Hepatocyte (in vitro differentiated cells): ENCODE data around the gene FDXACB1. TPM values are rescaled to one million over a fixed set of nuclear protein-coding genes. Genes with fewer than 3 reads are reported as not detected.

Experiments used
- DNase-seq: peaks from one replicate; pipeline ENCODE4 v3.0.0-alpha.2; 2016; ENCODE audit warnings: low spot score
- H2AFZ ChIP-seq: fragments of 200-600 bp; sonication (generic); 2 replicates; pipeline ENCODE4 v1.6.0; 2016; ENCODE audit warnings: antibody characterized with exemption, mild to moderate bottlenecking
- H3K27ac ChIP-seq: fragments of 200-600 bp; sonication (generic); 2 replicates; pipeline ENCODE4 v1.5.1; 2016; ENCODE audit warnings: mild to moderate bottlenecking
- H3K27me3 ChIP-seq: fragments of 200-600 bp; sonication (generic); 2 replicates; pipeline ENCODE4 v1.6.1; 2016
- H3K36me3 ChIP-seq: fragments of 200-600 bp; sonication (generic); replicated peaks from 2 replicates; pipeline ENCODE4 v1.5.1; 2016; ENCODE audit warnings: low read depth; ENCODE audit not compliant: insufficient read depth
- H3K4me1 ChIP-seq: fragments of 200-600 bp; sonication (generic); 2 replicates; pipeline ENCODE4 v1.5.1; 2016; ENCODE audit warnings: mild to moderate bottlenecking, moderate library complexity; ENCODE audit not compliant: insufficient read depth
- H3K4me2 ChIP-seq: fragments of 200-600 bp; sonication (generic); 2 replicates; pipeline ENCODE4 v1.6.0; 2016
- H3K4me3 ChIP-seq: fragments of 200-600 bp; sonication (generic); 2 replicates; pipeline ENCODE4 v1.5.1; 2016; ENCODE audit warnings: mild to moderate bottlenecking
- H3K79me2 ChIP-seq: fragments of 200-600 bp; sonication (generic); 2 replicates; pipeline ENCODE4 v1.6.0; 2017; ENCODE audit warnings: mild to moderate bottlenecking
- H3K9me2 ChIP-seq: fragments of 200-600 bp; sonication (generic); replicated peaks from 2 replicates; pipeline ENCODE4 v1.6.0; 2017; ENCODE audit warnings: mild to moderate bottlenecking; ENCODE audit not compliant: insufficient read depth
- H3K9me3 ChIP-seq: fragments of 200-600 bp; sonication (generic); 2 replicates; pipeline ENCODE4 v1.5.1; 2016; ENCODE audit warnings: low read depth, mild to moderate bottlenecking
- H4K20me1 ChIP-seq: fragments of 200-600 bp; sonication (generic); 2 replicates; pipeline ENCODE4 v1.6.0; 2016; ENCODE audit warnings: mild to moderate bottlenecking; ENCODE audit not compliant: insufficient read depth, poor library complexity, severe bottlenecking
- EZH2 ChIP-seq: fragments of 200-600 bp; sonication (generic); IDR thresholded peaks from 2 replicates; pipeline ENCODE4 v1.6.1; 2016; ENCODE audit warnings: antibody characterized with exemption, mild to moderate bottlenecking, borderline replicate concordance
- EZH2phosphoT487 ChIP-seq: fragments of 200-600 bp; sonication (generic); IDR thresholded peaks from one replicate; pipeline ENCODE4 v1.6.1; 2018; ENCODE audit warnings: antibody characterized with exemption, mild to moderate bottlenecking, low read depth, moderate library complexity; ENCODE audit not compliant: unreplicated experiment, severe bottlenecking
- WGBS: methylation state at CpG from one replicate; pipeline ENCODE4 v1.1.6; 2016; ENCODE audit warnings: low lambda C conversion rate; ENCODE audit errors: missing lambda C conversion rate; 5-methylcytosine and 5-hydroxymethylcytosine counted together
- polyA plus RNA-seq: library from polyadenylated mRNA; unstranded; fragments of >200 nt; fragmentation: Nextera tagmentation; extraction: Ambion mirVana; gene quantifications from 2 replicates; pipeline ENCODE4 v1.2.1, GENCODE V29; 2016
- total RNA-seq: library from RNA; depleted of rRNA; stranded (reverse); fragments of >200 nt; gene quantifications from 2 replicates; pipeline ENCODE4 v1.2.3, GENCODE V29; 2014
- TF ChIP-seq, protein P1 (sequence below): fragments of 200-600 bp; sonication (generic); IDR thresholded peaks from 2 replicates; pipeline ENCODE4 v1.5.1; 2016; ENCODE audit warnings: antibody characterized with exemption, mild to moderate bottlenecking; ENCODE audit not compliant: poor library complexity

FDXACB1 gene
- total and polyA plus RNA-seq, 2 experiments from 2014 or later: 0.64 to 2.3 TPM

DNA sequence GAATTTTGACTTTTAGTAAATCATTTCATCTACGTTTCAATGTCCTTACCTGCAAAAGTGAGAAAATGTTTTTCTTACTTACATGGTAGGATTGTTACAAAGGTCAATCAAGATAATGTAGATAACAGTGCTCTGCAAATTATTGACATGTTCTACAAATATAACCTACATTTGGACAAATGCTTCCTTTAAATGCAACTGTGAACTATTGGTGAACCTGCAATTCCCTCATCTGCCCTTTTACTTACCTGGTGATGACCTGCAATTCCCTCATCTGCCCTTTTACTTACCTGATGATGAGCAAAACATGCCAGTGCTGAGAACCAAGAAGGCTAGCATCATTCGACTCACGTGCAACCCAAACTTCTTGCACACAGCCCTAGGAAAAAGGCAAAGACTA, 18.7 kb downstream of the FDXACB1 start:
- Histone ChIP-seq H3K4me2 (no peak overlapping the region), H3K36me3 (no peaks in the 10 kb centered on the region)

DNA sequence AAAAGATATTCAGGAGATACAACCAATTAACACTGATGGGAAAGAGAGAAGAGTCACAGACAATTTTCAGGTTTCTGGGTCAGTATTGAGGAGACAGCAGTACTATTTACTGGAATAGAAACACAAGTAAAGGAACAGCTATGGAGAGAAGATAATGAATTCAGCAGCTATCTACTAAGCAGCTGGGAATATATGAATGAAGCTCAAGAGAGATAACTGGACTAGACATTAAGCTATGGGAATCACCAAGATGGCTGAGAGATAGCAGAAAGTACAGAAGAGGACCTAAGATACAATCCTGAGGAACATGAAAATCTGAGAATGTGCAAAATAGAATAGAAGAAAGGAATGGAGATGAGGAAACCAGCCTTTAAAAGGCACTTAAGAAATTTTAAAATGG, 23.5 kb downstream of the FDXACB1 start:
- Histone ChIP-seq H3K4me2 (no peak overlapping the region), H2AFZ (no peak overlapping the region), H3K27me3 (no peaks in the 10 kb centered on the region), H3K4me3 (no peak overlapping the region), H3K4me1 (no peaks in the 10 kb centered on the region), H3K9me2 (no peaks in the 10 kb centered on the region), H3K36me3 (no peaks in the 10 kb centered on the region), H3K9me3 (no peaks in the 10 kb centered on the region), H3K79me2 (no peaks in the 10 kb centered on the region), H4K20me1 (no peaks in the 10 kb centered on the region), H3K27ac (no peak overlapping the region)
- no peak for TF ChIP-seq EZH2phosphoT487
- TF ChIP-seq, protein P1, sequence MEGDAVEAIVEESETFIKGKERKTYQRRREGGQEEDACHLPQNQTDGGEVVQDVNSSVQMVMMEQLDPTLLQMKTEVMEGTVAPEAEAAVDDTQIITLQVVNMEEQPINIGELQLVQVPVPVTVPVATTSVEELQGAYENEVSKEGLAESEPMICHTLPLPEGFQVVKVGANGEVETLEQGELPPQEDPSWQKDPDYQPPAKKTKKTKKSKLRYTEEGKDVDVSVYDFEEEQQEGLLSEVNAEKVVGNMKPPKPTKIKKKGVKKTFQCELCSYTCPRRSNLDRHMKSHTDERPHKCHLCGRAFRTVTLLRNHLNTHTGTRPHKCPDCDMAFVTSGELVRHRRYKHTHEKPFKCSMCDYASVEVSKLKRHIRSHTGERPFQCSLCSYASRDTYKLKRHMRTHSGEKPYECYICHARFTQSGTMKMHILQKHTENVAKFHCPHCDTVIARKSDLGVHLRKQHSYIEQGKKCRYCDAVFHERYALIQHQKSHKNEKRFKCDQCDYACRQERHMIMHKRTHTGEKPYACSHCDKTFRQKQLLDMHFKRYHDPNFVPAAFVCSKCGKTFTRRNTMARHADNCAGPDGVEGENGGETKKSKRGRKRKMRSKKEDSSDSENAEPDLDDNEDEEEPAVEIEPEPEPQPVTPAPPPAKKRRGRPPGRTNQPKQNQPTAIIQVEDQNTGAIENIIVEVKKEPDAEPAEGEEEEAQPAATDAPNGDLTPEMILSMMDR: no peak
- TF ChIP-seq EZH2: no peak
- DNase-seq: no peak

More for the DNA sequence above, 18.7 kb downstream of the FDXACB1 start:
- H3K4me1 ChIP-seq: no peaks in the 10 kb centered on the region
- H3K9me2 ChIP-seq: no peaks in the 10 kb centered on the region
- TF ChIP-seq EZH2phosphoT487 (no peak), EZH2 (no peak)
- TF ChIP-seq, protein P1: no peak
- no peaks in the 10 kb centered on the region for H3K79me2 ChIP-seq
- H3K9me3 ChIP-seq: no peaks in the 10 kb centered on the region
- no peaks in the 10 kb centered on the region for H3K27me3 ChIP-seq
- H3K4me3 ChIP-seq: no peak overlapping the region
- H4K20me1 ChIP-seq: no peaks in the 10 kb centered on the region
- no peak overlapping the region for H2AFZ ChIP-seq
- DNase-seq: no peak
- WGBS: 93% methylated on average over 3 of the region's 3 CpGs
- no peak overlapping the region for H3K27ac ChIP-seq

DNA sequence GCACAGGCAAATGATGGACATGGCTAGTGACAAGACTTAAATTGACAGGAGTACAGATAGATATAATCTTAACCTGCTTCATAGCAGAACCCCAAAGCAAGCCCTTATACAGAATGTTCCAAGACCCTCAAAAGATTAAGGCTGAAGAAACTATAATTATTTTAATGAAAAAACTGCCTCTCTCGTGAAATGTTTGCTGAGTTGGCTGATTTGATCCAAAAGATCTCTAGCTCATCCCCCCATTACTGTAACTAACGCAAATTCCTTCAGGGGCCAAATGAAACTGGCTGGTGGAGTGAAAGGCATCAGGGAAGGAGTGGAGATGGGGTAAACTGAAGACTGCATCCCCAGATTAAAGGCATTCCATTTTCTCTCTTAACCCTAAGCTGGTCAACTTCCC, 26.9 kb downstream of the FDXACB1 start:
- no peak for DNase-seq

More for the DNA sequence above, 26.9 kb downstream of the FDXACB1 start:
- H3K4me2 ChIP-seq: no peak overlapping the region
- no peaks in the 10 kb centered on the region for H3K9me2 ChIP-seq
- no peaks in the 10 kb centered on the region for H3K36me3 ChIP-seq
- 95% methylated on average over 2 of the region's 2 CpGs for WGBS
- no peaks in the 10 kb centered on the region for H3K9me3 ChIP-seq
- TF ChIP-seq EZH2 (no peak), EZH2phosphoT487 (no peak)
- TF ChIP-seq, protein P1: no peak
- no peak overlapping the region for H3K27ac ChIP-seq
- H4K20me1 ChIP-seq: no peaks in the 10 kb centered on the region
- no peak overlapping the region for H2AFZ ChIP-seq
- no peaks in the 10 kb centered on the region for H3K27me3 ChIP-seq
- no peaks in the 10 kb centered on the region for H3K79me2 ChIP-seq
- H3K4me3 ChIP-seq: no peak overlapping the region
- no peaks in the 10 kb centered on the region for H3K4me1 ChIP-seq
